ENCODE data around the gene PRKD1.

DNA sequence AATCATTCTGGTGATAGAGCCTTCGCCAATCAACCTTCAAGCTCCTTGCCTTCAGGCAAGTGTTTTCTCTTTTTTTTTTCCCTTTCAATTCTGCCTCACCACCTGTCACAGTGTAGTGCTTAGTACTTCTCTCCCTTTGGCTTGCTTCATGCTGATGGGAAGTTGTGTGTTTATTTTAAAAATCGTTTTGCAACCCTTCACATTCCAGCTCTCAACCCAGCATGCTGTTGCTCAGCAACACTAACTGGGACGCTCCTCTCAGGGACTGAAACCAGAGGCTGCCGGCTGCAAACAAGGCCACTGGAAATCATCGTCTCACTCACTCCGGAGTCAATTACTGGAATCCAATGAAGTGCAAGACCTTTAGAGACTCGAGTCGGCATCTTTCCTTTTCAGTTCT lies 342.7 kb downstream of the PRKD1 start:
- TF ChIP-seq, protein P1, sequence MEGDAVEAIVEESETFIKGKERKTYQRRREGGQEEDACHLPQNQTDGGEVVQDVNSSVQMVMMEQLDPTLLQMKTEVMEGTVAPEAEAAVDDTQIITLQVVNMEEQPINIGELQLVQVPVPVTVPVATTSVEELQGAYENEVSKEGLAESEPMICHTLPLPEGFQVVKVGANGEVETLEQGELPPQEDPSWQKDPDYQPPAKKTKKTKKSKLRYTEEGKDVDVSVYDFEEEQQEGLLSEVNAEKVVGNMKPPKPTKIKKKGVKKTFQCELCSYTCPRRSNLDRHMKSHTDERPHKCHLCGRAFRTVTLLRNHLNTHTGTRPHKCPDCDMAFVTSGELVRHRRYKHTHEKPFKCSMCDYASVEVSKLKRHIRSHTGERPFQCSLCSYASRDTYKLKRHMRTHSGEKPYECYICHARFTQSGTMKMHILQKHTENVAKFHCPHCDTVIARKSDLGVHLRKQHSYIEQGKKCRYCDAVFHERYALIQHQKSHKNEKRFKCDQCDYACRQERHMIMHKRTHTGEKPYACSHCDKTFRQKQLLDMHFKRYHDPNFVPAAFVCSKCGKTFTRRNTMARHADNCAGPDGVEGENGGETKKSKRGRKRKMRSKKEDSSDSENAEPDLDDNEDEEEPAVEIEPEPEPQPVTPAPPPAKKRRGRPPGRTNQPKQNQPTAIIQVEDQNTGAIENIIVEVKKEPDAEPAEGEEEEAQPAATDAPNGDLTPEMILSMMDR (IDR thresholded peaks at IDR 0.05) = no peak
- TF ChIP-seq POLR2A (IDR thresholded peaks at IDR 0.05) = no peak
